GM23338 (cell line): Measurements from ENCODE around the gene ARCN1.

ENCODE experiments used
- CREB1 ChIP-seq: fragments of 250-450 bp; sonication (Bioruptor Pico); IDR thresholded peaks from 2 replicates; pipeline ENCODE4 v1.5.0; 2020; ENCODE audit warnings: low read depth, mild to moderate bottlenecking, moderate library complexity
- CTCF ChIP-seq, 2 experiments: fragments of 200-600 bp in 1 of 2; sonication (generic) in 1 of 2; conservative IDR thresholded peaks; 2 replicates each; pipeline versions ENCODE4 v1.5.1 to v1.6.1; 2016 to 2017; ENCODE audit warnings: antibody characterized with exemption in 2 of 2, low read depth in 2 of 2, mild to moderate bottlenecking in 2 of 2, moderate library complexity in 1 of 2
- ETS1 ChIP-seq: IDR thresholded peaks from 2 replicates; pipeline ENCODE4 v1.6.1; 2016; ENCODE audit warnings: antibody characterized with exemption
- EZH2 ChIP-seq: fragments of 200-600 bp; sonication (generic); IDR thresholded peaks from one replicate; pipeline ENCODE4 v1.8.0; 2017; ENCODE audit warnings: antibody characterized with exemption, mild to moderate bottlenecking, low read depth; ENCODE audit not compliant: unreplicated experiment
- EZH2phosphoT487 ChIP-seq: fragments of 200-600 bp; sonication (generic); IDR thresholded peaks from one replicate; pipeline ENCODE4 v1.8.1; 2018; ENCODE audit warnings: antibody characterized with exemption; ENCODE audit not compliant: unreplicated experiment
- JUNB ChIP-seq: IDR thresholded peaks from one replicate; pipeline ENCODE4 v1.6.1; 2016; ENCODE audit warnings: antibody characterized with exemption; ENCODE audit not compliant: unreplicated experiment
- POLR2AphosphoS5 ChIP-seq: IDR thresholded peaks from 2 replicates; pipeline ENCODE4 v1.6.1; 2016; ENCODE audit warnings: antibody characterized with exemption, low read depth
- STAT1 ChIP-seq: IDR thresholded peaks from one replicate; pipeline ENCODE4 v1.6.1; 2016; ENCODE audit warnings: antibody characterized with exemption; ENCODE audit not compliant: unreplicated experiment
- TF ChIP-seq, protein P1 (sequence below): IDR thresholded peaks from one replicate; pipeline ENCODE4 v1.6.1; 2018; ENCODE audit warnings: antibody characterized with exemption; ENCODE audit not compliant: unreplicated experiment

GRCh38 chr11:118602331-118602730, 30.1 kb downstream of the ARCN1 start:
- no peak for TF ChIP-seq POLR2AphosphoS5
- TF ChIP-seq EZH2 = no peak
- no peak for TF ChIP-seq CTCF (conservative IDR thresholded peaks at IDR 0.05; ENCODE audit: low read depth in 2 of 2)
- TF ChIP-seq EZH2phosphoT487 = no peak
- no peak for TF ChIP-seq STAT1
- TF ChIP-seq, protein P1, sequence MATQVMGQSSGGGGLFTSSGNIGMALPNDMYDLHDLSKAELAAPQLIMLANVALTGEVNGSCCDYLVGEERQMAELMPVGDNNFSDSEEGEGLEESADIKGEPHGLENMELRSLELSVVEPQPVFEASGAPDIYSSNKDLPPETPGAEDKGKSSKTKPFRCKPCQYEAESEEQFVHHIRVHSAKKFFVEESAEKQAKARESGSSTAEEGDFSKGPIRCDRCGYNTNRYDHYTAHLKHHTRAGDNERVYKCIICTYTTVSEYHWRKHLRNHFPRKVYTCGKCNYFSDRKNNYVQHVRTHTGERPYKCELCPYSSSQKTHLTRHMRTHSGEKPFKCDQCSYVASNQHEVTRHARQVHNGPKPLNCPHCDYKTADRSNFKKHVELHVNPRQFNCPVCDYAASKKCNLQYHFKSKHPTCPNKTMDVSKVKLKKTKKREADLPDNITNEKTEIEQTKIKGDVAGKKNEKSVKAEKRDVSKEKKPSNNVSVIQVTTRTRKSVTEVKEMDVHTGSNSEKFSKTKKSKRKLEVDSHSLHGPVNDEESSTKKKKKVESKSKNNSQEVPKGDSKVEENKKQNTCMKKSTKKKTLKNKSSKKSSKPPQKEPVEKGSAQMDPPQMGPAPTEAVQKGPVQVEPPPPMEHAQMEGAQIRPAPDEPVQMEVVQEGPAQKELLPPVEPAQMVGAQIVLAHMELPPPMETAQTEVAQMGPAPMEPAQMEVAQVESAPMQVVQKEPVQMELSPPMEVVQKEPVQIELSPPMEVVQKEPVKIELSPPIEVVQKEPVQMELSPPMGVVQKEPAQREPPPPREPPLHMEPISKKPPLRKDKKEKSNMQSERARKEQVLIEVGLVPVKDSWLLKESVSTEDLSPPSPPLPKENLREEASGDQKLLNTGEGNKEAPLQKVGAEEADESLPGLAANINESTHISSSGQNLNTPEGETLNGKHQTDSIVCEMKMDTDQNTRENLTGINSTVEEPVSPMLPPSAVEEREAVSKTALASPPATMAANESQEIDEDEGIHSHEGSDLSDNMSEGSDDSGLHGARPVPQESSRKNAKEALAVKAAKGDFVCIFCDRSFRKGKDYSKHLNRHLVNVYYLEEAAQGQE = no peak
- TF ChIP-seq JUNB = no peak
- TF ChIP-seq ETS1 = no peak
- TF ChIP-seq CREB1 = no peak
